Fibroblast of lung (primary cell): ENCODE results near the gene CACNA1H. TPM values are rescaled to one million over a fixed set of nuclear protein-coding genes. Genes with fewer than 3 reads are reported as not detected.

Experiments
- DNase-seq, 2 donors: peaks; one replicate each; pipeline versions ENCODE4 v3.0.0 to v3.0.0-alpha.2; 2010; ENCODE audit warnings: low read depth in 2 of 2
- H2AFZ ChIP-seq: 2 replicates; pipeline ENCODE4 v1.5.1; 2012; ENCODE audit warnings: low read length, control low read depth, inconsistent platforms
- H3K27ac ChIP-seq: 2 replicates; pipeline ENCODE4 v1.5.1; 2011; ENCODE audit warnings: low read length, control low read depth; ENCODE audit not compliant: insufficient read depth
- H3K27me3 ChIP-seq: 2 replicates; pipeline ENCODE4 v1.5.1; 2011; ENCODE audit warnings: mild to moderate bottlenecking, low read length; ENCODE audit not compliant: control insufficient read depth, insufficient read depth
- H3K36me3 ChIP-seq: 2 replicates; pipeline ENCODE4 v1.5.1; 2011; ENCODE audit warnings: low read length; ENCODE audit not compliant: control insufficient read depth, insufficient read depth
- H3K4me1 ChIP-seq: 2 replicates; pipeline ENCODE4 v1.5.1; 2011; ENCODE audit warnings: low read length; ENCODE audit not compliant: control insufficient read depth, insufficient read depth; ENCODE audit errors: extremely low read depth
- H3K4me2 ChIP-seq: 2 replicates; pipeline ENCODE4 v1.5.1; 2011; ENCODE audit warnings: low read length, control low read depth; ENCODE audit not compliant: insufficient read depth; ENCODE audit errors: extremely low read depth
- H3K4me3 ChIP-seq, 4 experiments: fragments of 200-600 bp in 1 of 4; sonication (generic) in 1 of 4; replicated peaks in 1 of 4; 2 replicates each; pipeline ENCODE4 v1.5.1; 2011 to 2016; ENCODE audit warnings: low read length in 4 of 4, low read depth in 3 of 4, mild to moderate bottlenecking in 3 of 4, control low read depth in 2 of 4, inconsistent platforms in 1 of 4, mixed read lengths in 1 of 4; ENCODE audit not compliant: insufficient read depth in 1 of 4; ENCODE audit errors: control extremely low read depth in 1 of 4
- H3K79me2 ChIP-seq: 2 replicates; pipeline ENCODE4 v1.5.1; 2012; ENCODE audit warnings: mild to moderate bottlenecking, low read length, inconsistent platforms; ENCODE audit not compliant: control insufficient read depth, insufficient read depth
- H3K9ac ChIP-seq: 2 replicates; pipeline ENCODE4 v1.5.1; 2011; ENCODE audit warnings: mild to moderate bottlenecking, low read length, control low read depth; ENCODE audit not compliant: insufficient read depth
- H3K9me3 ChIP-seq: 2 replicates; pipeline ENCODE4 v1.5.1; 2012; ENCODE audit warnings: low read depth, low read length; ENCODE audit not compliant: control insufficient read depth, insufficient read depth
- H4K20me1 ChIP-seq: 2 replicates; pipeline ENCODE4 v1.5.1; 2011; ENCODE audit warnings: low read length; ENCODE audit not compliant: control insufficient read depth, insufficient read depth; ENCODE audit errors: extremely low read depth
- EZH2 ChIP-seq: IDR thresholded peaks from 2 replicates; pipeline ENCODE4 v1.5.1; 2012; ENCODE audit warnings: low read length, control low read depth, mild to moderate bottlenecking; ENCODE audit errors: missing control alignments
- polyA plus RNA-seq, 2 donors: library from polyadenylated mRNA; depleted of rRNA in 1 of 2; stranded (reverse) in 1 of 2; unstranded in 1 of 2; fragments of >200 nt; gene quantifications; 2 replicates each; pipeline ENCODE4 v1.2.1, GENCODE V29; 2011 to 2012; ENCODE audit warnings: missing spikeins in 1 of 2
- total RNA-seq: library from RNA; depleted of rRNA; stranded (reverse); fragments of >200 nt; gene quantifications from 2 replicates; pipeline ENCODE4 v1.2.1, GENCODE V29; 2014
- TF ChIP-seq, protein P1 (sequence below), 2 donors: IDR thresholded peaks in 1 of 2; conservative IDR thresholded peaks in 1 of 2; 1 replicate in 1 of 2; 2 replicates in 1 of 2; pipeline ENCODE4 v1.5.1; 2011 to 2012; ENCODE audit warnings: low read length in 2 of 2, control low read depth in 1 of 2, inconsistent platforms in 1 of 2, low read depth in 1 of 2, mild to moderate bottlenecking in 1 of 2

Gene CACNA1H
- total and polyA plus RNA-seq, 2 donors (not counting 1 experiment from before 2014, with no cell fraction given), result 1.2 to 10.5 TPM

DNA sequence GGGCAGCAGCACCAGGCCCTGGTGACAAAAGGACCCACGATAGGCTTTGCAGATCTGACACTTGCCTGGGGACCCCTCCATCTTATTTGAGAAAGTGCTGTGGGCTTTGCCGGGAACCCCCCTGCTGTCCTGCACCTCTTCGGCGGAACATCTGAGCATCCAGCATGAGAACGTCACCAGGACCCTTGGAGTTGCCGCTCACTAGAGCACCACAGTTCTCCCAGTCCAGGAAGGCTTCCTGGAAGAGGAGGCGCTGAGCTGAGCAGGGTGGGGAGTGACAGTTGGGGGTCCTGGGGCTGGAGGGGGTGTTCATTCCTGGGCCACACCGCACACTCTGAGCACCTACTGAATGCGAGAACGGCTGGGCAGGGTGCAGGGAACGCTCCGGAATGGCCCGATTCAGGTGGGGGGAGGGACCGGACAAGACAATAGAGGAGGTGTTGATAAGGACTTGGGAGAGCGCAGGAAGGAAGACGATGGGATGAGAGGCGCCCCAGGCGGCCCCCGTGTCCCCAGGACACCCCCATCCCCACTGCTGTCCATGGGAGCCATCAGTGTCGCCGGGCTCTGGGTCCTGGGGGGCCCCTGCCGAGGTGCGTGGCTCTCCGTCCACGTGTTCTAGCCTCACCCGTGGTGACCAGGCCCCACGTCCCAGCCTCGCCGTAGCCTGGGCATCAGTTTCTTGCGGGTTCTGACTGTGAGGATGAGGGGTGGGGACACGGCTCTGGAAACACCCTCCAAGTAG lies 24.8 kb upstream of the CACNA1H start:
- H2AFZ ChIP-seq, result no peak overlapping the region
- H3K79me2 ChIP-seq, result no peaks in the 10 kb centered on the region
- no peak for TF ChIP-seq EZH2
- TF ChIP-seq, protein P1, sequence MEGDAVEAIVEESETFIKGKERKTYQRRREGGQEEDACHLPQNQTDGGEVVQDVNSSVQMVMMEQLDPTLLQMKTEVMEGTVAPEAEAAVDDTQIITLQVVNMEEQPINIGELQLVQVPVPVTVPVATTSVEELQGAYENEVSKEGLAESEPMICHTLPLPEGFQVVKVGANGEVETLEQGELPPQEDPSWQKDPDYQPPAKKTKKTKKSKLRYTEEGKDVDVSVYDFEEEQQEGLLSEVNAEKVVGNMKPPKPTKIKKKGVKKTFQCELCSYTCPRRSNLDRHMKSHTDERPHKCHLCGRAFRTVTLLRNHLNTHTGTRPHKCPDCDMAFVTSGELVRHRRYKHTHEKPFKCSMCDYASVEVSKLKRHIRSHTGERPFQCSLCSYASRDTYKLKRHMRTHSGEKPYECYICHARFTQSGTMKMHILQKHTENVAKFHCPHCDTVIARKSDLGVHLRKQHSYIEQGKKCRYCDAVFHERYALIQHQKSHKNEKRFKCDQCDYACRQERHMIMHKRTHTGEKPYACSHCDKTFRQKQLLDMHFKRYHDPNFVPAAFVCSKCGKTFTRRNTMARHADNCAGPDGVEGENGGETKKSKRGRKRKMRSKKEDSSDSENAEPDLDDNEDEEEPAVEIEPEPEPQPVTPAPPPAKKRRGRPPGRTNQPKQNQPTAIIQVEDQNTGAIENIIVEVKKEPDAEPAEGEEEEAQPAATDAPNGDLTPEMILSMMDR (conservative IDR thresholded peaks at IDR 0.05 in 1 of 2, IDR thresholded peaks at IDR 0.05 in 1 of 2; ENCODE audit: low read depth in 1 of 2, low read length in 2 of 2), result no peak
- no peaks in the 10 kb centered on the region for H4K20me1 ChIP-seq
- H3K9me3 ChIP-seq, result no peaks in the 10 kb centered on the region
- H3K9ac ChIP-seq, result no peak overlapping the region
- no peak overlapping the region for H3K4me2 ChIP-seq
- DNase-seq, result no peak
- H3K4me1 ChIP-seq, result no peaks in the 10 kb centered on the region
- H3K36me3 ChIP-seq, result no peaks in the 10 kb centered on the region
- no peak overlapping the region for H3K27ac ChIP-seq
- H3K27me3 ChIP-seq, result no peaks in the 10 kb centered on the region
- H3K4me3 ChIP-seq, result no peak overlapping the region

DNA sequence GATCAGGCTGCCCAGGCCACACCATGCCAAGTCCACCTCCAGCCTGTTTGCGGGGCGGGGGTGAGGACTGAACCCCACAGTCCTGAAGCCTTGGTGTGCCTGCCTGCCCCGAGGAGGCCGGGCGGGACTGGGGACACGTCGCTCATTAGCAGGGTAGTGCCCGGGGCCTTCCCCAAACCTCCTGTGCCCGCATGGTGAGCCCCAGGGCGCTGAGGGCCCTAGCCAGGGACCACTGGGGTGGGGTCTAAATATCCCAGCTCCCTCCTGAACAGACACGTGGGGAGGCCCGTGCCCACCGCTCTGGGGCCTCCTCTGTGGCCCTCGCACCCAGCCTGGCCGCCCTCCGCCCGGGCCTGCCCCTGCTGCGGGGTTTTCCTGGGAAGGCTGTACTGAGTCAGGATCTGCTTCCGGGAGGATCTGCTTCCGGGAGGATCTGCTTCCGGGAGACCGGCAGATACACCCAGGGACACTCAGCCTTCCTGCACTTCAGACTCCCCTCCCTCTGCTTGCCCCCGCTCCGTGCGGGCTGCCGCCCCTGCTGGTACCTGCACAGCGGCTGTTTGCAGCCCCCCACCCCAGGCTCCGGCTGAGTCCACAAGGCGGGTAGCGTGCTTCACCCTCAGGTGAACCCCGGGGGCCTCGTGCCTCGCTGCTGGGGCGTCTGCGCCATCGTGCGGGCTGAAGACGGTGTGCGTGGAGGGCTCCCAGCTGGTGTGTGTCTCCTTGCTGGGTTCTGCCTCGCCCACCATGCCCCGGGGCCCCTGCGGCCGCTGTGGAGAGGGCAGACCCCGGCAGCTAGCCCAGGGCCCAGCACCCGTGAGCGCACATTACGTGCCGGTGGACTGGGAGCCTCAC lies 23.6 kb upstream of the CACNA1H start:
- no peak overlapping the region for H3K4me3 ChIP-seq
- H3K4me1 ChIP-seq, result no peaks in the 10 kb centered on the region
- DNase-seq, result no peak
- no peaks in the 10 kb centered on the region for H3K79me2 ChIP-seq
- no peaks in the 10 kb centered on the region for H4K20me1 ChIP-seq
- H3K27ac ChIP-seq, result no peak overlapping the region
- H3K4me2 ChIP-seq, result no peak overlapping the region
- H2AFZ ChIP-seq, result no peak overlapping the region
- TF ChIP-seq, protein P1 (conservative IDR thresholded peaks at IDR 0.05 in 1 of 2, IDR thresholded peaks at IDR 0.05 in 1 of 2; ENCODE audit: low read depth in 1 of 2, low read length in 2 of 2), result no peak
- no peak for TF ChIP-seq EZH2
- no peak overlapping the region for H3K9ac ChIP-seq
- no peaks in the 10 kb centered on the region for H3K27me3 ChIP-seq
- H3K9me3 ChIP-seq, result no peaks in the 10 kb centered on the region
- no peaks in the 10 kb centered on the region for H3K36me3 ChIP-seq

DNA sequence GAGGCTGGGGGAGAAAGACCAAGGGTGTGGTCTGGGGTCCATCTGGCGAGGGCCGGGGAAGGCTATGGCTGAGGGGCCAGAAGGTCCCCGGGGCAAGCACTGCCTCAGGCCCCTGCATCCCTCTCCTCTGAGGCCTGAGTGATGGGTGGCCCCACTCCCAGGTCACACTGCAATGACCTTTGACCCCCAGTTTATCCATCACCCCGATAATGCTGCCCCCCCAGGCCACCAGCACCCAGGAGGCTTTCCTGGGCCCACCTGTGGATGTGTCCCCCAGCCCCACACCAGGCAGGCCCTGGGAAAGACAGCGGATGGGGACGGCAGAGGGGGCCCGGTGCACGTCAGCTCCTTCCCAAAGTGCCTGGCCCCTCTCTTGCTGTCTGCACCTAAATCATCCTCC lies 22.5 kb upstream of the CACNA1H start:
- no peak overlapping the region for H3K4me2 ChIP-seq
- TF ChIP-seq, protein P1 (conservative IDR thresholded peaks at IDR 0.05 in 1 of 2, IDR thresholded peaks at IDR 0.05 in 1 of 2; ENCODE audit: low read depth in 1 of 2, low read length in 2 of 2), result no peak
- TF ChIP-seq EZH2, result no peak
- no peak overlapping the region for H3K9ac ChIP-seq
- no peak overlapping the region for H3K27ac ChIP-seq
- no peaks in the 10 kb centered on the region for H3K9me3 ChIP-seq
- no peaks in the 10 kb centered on the region for H3K4me1 ChIP-seq
- H2AFZ ChIP-seq, result no peak overlapping the region
- no peak for DNase-seq
- no peaks in the 10 kb centered on the region for H3K27me3 ChIP-seq
- no peak overlapping the region for H3K4me3 ChIP-seq
- H4K20me1 ChIP-seq, result no peaks in the 10 kb centered on the region
- no peaks in the 10 kb centered on the region for H3K36me3 ChIP-seq
- H3K79me2 ChIP-seq, result no peaks in the 10 kb centered on the region
